Loucy (cell line): Measurements from ENCODE around the gene APBA1.

Experiments
- CTCF ChIP-seq: fragments of 200-600 bp; sonication (generic); conservative IDR thresholded peaks from 2 replicates; pipeline ENCODE4 v1.5.1; 2014; ENCODE audit warnings: mild to moderate bottlenecking, antibody characterized with exemption, low read length
- EZH2phosphoT487 ChIP-seq: fragments of 200-600 bp; IDR thresholded peaks from 2 replicates; pipeline ENCODE4 v1.6.1; 2018; ENCODE audit warnings: antibody characterized with exemption, mild to moderate bottlenecking, moderate library complexity, borderline replicate concordance

- no peak for TF ChIP-seq CTCF
- no peak for TF ChIP-seq EZH2phosphoT487
Observed at GRCh38 chr9:69468380-69468779, 203.8 kb downstream of the APBA1 start.
